Measurements from ENCODE around the gene LCE2B.

- TF ChIP-seq CTCF (IDR thresholded peaks at IDR 0.05) (no peak), ZFX (IDR thresholded peaks at IDR 0.05; ENCODE audit: borderline replicate concordance) (no peak)
These were observed 32.3 kb downstream of the LCE2B start for GRCh38 chr1:152718238-152718637.
